ENCODE data around the gene PDZD2. TPM values are rescaled to one million over a fixed set of nuclear protein-coding genes. Genes with fewer than 3 reads are reported as not detected.

Gene PDZD2
- total RNA-seq, 1 experiment from 2014 or later = 0.37 TPM

DNA sequence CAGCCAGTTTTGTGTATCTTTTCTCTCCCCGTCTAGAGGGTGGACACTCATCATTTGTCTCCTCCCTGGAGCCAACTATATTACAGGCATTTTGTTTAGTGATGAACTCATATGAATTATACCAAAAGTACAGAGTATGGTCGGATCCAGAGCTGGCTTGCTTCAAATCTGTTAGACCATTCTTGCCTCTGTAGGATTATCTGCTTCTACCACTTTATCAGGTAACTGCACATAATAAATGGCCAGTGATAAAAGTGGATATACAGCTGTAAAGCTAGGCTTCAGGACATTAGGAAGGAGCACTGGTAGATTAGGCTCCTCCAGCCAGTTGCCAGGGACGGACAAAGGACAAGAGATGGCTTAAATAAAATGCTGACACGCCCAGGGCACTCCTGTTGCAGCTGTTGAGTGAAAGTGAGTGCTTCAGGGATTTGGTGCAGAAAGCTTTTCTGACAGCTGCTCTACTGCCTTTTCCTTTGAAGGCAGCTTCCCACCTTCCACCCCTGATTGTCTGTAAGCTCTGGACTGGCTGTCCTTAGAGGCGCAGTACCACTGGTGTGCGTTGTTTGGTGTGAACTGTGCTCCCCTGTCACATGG is 259.2 kb downstream of the PDZD2 start (continued):
- TF ChIP-seq SIN3A (IDR thresholded peaks at IDR 0.05; ENCODE audit: low read depth) (no peak), ATF3 (IDR thresholded peaks at IDR 0.05) (no peak), CEBPB (IDR thresholded peaks at IDR 0.05; ENCODE audit: low read depth) (no peak), RAD21 (IDR thresholded peaks at IDR 0.05; ENCODE audit: low read depth) (no peak), MAX (IDR thresholded peaks at IDR 0.05) (no peak), EZH2phosphoT487 (IDR thresholded peaks at IDR 0.05; ENCODE audit: borderline replicate concordance) (no peak), TCF7L2 (IDR thresholded peaks at IDR 0.05; ENCODE audit: borderline replicate concordance, extremely low read depth, insufficient read depth, insufficient read length) (no peak)

DNA sequence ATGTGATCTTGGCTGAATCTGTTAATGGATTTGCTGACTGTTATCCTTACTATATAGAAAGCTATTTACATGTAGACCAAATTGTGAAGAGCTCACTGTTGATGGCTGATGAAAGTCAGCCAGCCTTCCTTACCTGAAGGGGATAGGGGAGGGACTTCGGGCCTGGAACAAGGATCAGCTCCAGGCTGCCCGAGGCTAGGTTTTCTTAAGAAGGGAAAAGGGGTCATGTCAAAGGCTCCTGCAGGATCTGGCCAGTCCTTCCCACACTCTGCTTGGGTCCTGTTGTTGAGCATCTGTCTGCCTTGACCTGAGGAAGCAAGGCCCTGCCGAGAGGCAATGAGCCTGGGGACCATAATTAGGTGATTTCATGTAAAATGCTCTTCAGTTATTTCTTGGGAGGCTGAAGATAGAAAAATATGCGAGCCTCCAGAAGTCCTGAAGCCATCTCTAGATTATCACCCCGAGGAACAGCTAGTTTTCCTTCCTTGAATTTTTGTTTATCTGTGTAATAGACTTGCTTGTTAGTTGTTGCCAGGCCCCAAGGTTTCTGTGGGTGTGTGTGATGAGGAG is 261.4 kb downstream of the PDZD2 start:
- ATAC-seq = no peak
- Histone ChIP-seq H3K9me3 (ENCODE audit: control insufficient read depth in 1 of 2, insufficient read depth in 1 of 2, low read depth in 1 of 2, low read length in 2 of 2) (no peaks in the 10 kb centered on the region), H3K9ac (ENCODE audit: low read length) (no peak overlapping the region), H4K20me1 (ENCODE audit: insufficient read depth) (no peaks in the 10 kb centered on the region), H3K4me3 (replicated peaks in 1 of 2; ENCODE audit: low read depth in 1 of 2, low read length in 2 of 2) (no peak overlapping the region), H3K4me2 (ENCODE audit: low read length) (no peak overlapping the region), H3K27ac (ENCODE audit: low read depth, low read length) (no peak overlapping the region), H3K79me2 (ENCODE audit: insufficient read depth, low read length) (no peaks in the 10 kb centered on the region), H3K4me1 (ENCODE audit: control insufficient read depth in 1 of 2, insufficient read depth in 2 of 2, low read length in 2 of 2) (no peaks in the 10 kb centered on the region), H2AFZ (ENCODE audit: low read depth, low read length, poor library complexity, severe bottlenecking) (no peak overlapping the region), H3K9me2 (ENCODE audit: insufficient read depth) (no peaks in the 10 kb centered on the region), H3K36me3 (ENCODE audit: control insufficient read depth in 1 of 2, insufficient read depth in 2 of 2, low read length in 2 of 2) (no peaks in the 10 kb centered on the region), H3K27me3 (ENCODE audit: insufficient read depth, low read length) (no peaks in the 10 kb centered on the region)
- TF ChIP-seq RAD21 (IDR thresholded peaks at IDR 0.05; ENCODE audit: low read depth) (no peak), SP1 (IDR thresholded peaks at IDR 0.05; ENCODE audit: low read depth) (no peak), POLR2AphosphoS5 (IDR thresholded peaks at IDR 0.05; ENCODE audit: low read depth, low read length) (no peak), JUND (IDR thresholded peaks at IDR 0.05) (no peak), FOSL1 (IDR thresholded peaks at IDR 0.05; ENCODE audit: low read depth) (no peak), ZNF274 (IDR thresholded peaks at IDR 0.05; ENCODE audit: low read depth, low read length) (no peak), EZH2 (IDR thresholded peaks at IDR 0.05) (no peak), CBX3 (IDR thresholded peaks at IDR 0.05; ENCODE audit: low read depth) (no peak), EZH2phosphoT487 (IDR thresholded peaks at IDR 0.05; ENCODE audit: borderline replicate concordance) (no peak)
- TF ChIP-seq, protein P1, sequence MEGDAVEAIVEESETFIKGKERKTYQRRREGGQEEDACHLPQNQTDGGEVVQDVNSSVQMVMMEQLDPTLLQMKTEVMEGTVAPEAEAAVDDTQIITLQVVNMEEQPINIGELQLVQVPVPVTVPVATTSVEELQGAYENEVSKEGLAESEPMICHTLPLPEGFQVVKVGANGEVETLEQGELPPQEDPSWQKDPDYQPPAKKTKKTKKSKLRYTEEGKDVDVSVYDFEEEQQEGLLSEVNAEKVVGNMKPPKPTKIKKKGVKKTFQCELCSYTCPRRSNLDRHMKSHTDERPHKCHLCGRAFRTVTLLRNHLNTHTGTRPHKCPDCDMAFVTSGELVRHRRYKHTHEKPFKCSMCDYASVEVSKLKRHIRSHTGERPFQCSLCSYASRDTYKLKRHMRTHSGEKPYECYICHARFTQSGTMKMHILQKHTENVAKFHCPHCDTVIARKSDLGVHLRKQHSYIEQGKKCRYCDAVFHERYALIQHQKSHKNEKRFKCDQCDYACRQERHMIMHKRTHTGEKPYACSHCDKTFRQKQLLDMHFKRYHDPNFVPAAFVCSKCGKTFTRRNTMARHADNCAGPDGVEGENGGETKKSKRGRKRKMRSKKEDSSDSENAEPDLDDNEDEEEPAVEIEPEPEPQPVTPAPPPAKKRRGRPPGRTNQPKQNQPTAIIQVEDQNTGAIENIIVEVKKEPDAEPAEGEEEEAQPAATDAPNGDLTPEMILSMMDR (IDR thresholded peaks at IDR 0.05 in 2 of 3, conservative IDR thresholded peaks at IDR 0.05 in 1 of 3; ENCODE audit: borderline replicate concordance in 1 of 3, insufficient read depth in 1 of 3, low read depth in 2 of 3, low read length in 2 of 3) = no peak
- BruUV-seq (replicated peaks) = no TSS peak
- intact Hi-C loops (cut with micrococcal nuclease) = no loop called here
- POLR2A ChIA-PET = no interaction called here
- CTCF ChIA-PET = no interaction called here
- RAD21 ChIA-PET (ENCODE audit: low non-redundant PET in 1 of 2, low total read pairs in 2 of 2, uncharacterized antibody in 2 of 2, unreplicated experiment in 2 of 2) = no interaction called here
- DNase-seq (ENCODE audit: low read depth, low spot score) = no peak
